HEK293 (cell line): ENCODE data around the gene TRNP1.
A peak's percentile ranks its signal among the peaks of the same experiment; 100 is the strongest.
"Not testable (repeated sequence)": the region's sequence is repeated elsewhere in the genome, so short reads cannot be mapped to it uniquely, and the experiment has no call there.

Experiments used
- CTCF ChIA-PET: fragments of 350-600 bp; formaldehyde crosslinking; extraction: SDS; loops from one replicate; lab custom pipeline; 2021; ENCODE audit warnings: antibody characterized with exemption; lab: Yijun Ruan, JAX
- POLR2A ChIA-PET: fragments of 300-600 bp; formaldehyde crosslinking; extraction: SDS; loops from one replicate; lab custom pipeline; 2020; ENCODE audit warnings: antibody characterized with exemption, inconsistent platforms; lab: Yijun Ruan, JAX
- H3K27ac ChIP-seq: fragments of 200-500 bp; sonication (Bioruptor generic); 2 replicates; pipeline ENCODE4 v1.5.1; 2014; ENCODE audit warnings: low read depth, low read length, control low read depth, inconsistent platforms; ENCODE audit errors: extremely low read depth
- H3K36me3 ChIP-seq, 2 experiments: fragments of 200-500 bp in 1 of 2; sonication (Bioruptor generic) in 1 of 2; 1 replicate in 1 of 2; 2 replicates in 1 of 2; pipeline ENCODE4 v1.5.1; 2014 to 2017; ENCODE audit warnings: inconsistent platforms in 2 of 2, low read length in 2 of 2; ENCODE audit not compliant: control insufficient read depth in 2 of 2, insufficient read depth in 1 of 2
- H3K4me1 ChIP-seq: fragments of 200-500 bp; sonication (Bioruptor generic); 2 replicates; pipeline ENCODE4 v1.5.1; 2014; ENCODE audit warnings: mild to moderate bottlenecking, low read length, inconsistent platforms; ENCODE audit not compliant: control insufficient read depth, insufficient read depth
- H3K4me3 ChIP-seq: 2 replicates; pipeline ENCODE4 v1.5.1; 2011; ENCODE audit warnings: low read depth, mild to moderate bottlenecking, control low read depth, low read length, moderate library complexity
- H3K9me3 ChIP-seq: fragments of 200-500 bp; sonication (Bioruptor generic); 2 replicates; pipeline ENCODE4 v1.5.1; 2014; ENCODE audit warnings: low read depth, low read length, inconsistent platforms; ENCODE audit not compliant: control insufficient read depth, insufficient read depth
- EGR2 ChIP-seq: fragments of 450-650 bp; formaldehyde crosslinking; IDR thresholded peaks from 2 replicates; pipeline ENCODE4 v1.5.1; 2016; ENCODE audit warnings: low read depth, missing biosample characterization, missing genetic modification characterization
- GLIS2 ChIP-seq: fragments of 450-650 bp; formaldehyde crosslinking; IDR thresholded peaks from 2 replicates; pipeline ENCODE4 v1.5.1; 2016; ENCODE audit warnings: missing biosample characterization, missing genetic modification characterization
- KLF1 ChIP-seq: fragments of 450-650 bp; formaldehyde crosslinking; IDR thresholded peaks from 2 replicates; pipeline ENCODE4 v1.5.1; 2016; ENCODE audit warnings: missing biosample characterization, missing genetic modification characterization
- OSR2 ChIP-seq: fragments of 450-650 bp; formaldehyde crosslinking; IDR thresholded peaks from 2 replicates; pipeline ENCODE4 v1.5.1; 2016; ENCODE audit warnings: missing biosample characterization, missing genetic modification characterization
- PATZ1 ChIP-seq: fragments of 450-650 bp; formaldehyde crosslinking; IDR thresholded peaks from 2 replicates; pipeline ENCODE4 v1.5.1; 2016; ENCODE audit warnings: missing biosample characterization, missing genetic modification characterization
- SP2 ChIP-seq: fragments of 450-650 bp; formaldehyde crosslinking; IDR thresholded peaks from 2 replicates; pipeline ENCODE4 v1.5.1; 2016; ENCODE audit warnings: missing biosample characterization, missing genetic modification characterization
- SP7 ChIP-seq: fragments of 450-650 bp; formaldehyde crosslinking; IDR thresholded peaks from 2 replicates; pipeline ENCODE4 v1.5.1; 2016; ENCODE audit warnings: missing biosample characterization, missing genetic modification characterization
- ZBTB26 ChIP-seq: fragments of 450-650 bp; formaldehyde crosslinking; optimal IDR thresholded peaks from 2 replicates; pipeline ENCODE3; 2016; ENCODE audit warnings: missing biosample characterization, mild to moderate bottlenecking, missing genetic modification characterization
- ZBTB6 ChIP-seq: fragments of 450-650 bp; formaldehyde crosslinking; IDR thresholded peaks from 2 replicates; pipeline ENCODE4 v1.5.1; 2017; ENCODE audit warnings: missing biosample characterization, missing genetic modification characterization
- ZFHX2 ChIP-seq: fragments of 450-650 bp; formaldehyde crosslinking; conservative IDR thresholded peaks from 2 replicates; pipeline ENCODE4 v1.5.1; 2016; ENCODE audit warnings: missing biosample characterization, missing genetic modification characterization
- ZIC2 ChIP-seq: fragments of 450-650 bp; formaldehyde crosslinking; IDR thresholded peaks from 2 replicates; pipeline ENCODE4 v1.5.1; 2016; ENCODE audit warnings: missing biosample characterization, missing genetic modification characterization
- ZNF169 ChIP-seq: fragments of 450-650 bp; formaldehyde crosslinking; IDR thresholded peaks from 2 replicates; pipeline ENCODE4 v1.5.1; 2016; ENCODE audit warnings: missing biosample characterization, missing genetic modification characterization
- ZNF19 ChIP-seq: fragments of 450-650 bp; formaldehyde crosslinking; IDR thresholded peaks from 2 replicates; pipeline ENCODE4; 2016; ENCODE audit warnings: missing biosample characterization, missing genetic modification characterization, low read depth
- ZNF366 ChIP-seq: fragments of 450-650 bp; formaldehyde crosslinking; conservative IDR thresholded peaks from 2 replicates; pipeline ENCODE4 v1.5.1; 2016; ENCODE audit warnings: missing biosample characterization, missing genetic modification characterization
- ZNF391 ChIP-seq: fragments of 450-650 bp; formaldehyde crosslinking; IDR thresholded peaks from 2 replicates; pipeline ENCODE4 v1.5.1; 2016; ENCODE audit warnings: low read depth, missing biosample characterization, missing genetic modification characterization, borderline replicate concordance
- ZNF398 ChIP-seq: fragments of 450-650 bp; formaldehyde crosslinking; IDR thresholded peaks from 2 replicates; pipeline ENCODE4 v1.5.1; 2017; ENCODE audit warnings: missing biosample characterization, missing genetic modification characterization
- ZNF449 ChIP-seq: fragments of 450-650 bp; formaldehyde crosslinking; IDR thresholded peaks from 2 replicates; pipeline ENCODE4 v1.5.1; 2017; ENCODE audit warnings: missing biosample characterization, mild to moderate bottlenecking, missing genetic modification characterization, moderate library complexity
- ZNF488 ChIP-seq: fragments of 450-650 bp; formaldehyde crosslinking; IDR thresholded peaks from 2 replicates; pipeline ENCODE4 v1.5.1; 2016; ENCODE audit warnings: missing biosample characterization, missing genetic modification characterization
- ZNF521 ChIP-seq: fragments of 450-650 bp; formaldehyde crosslinking; IDR thresholded peaks from 2 replicates; pipeline ENCODE4 v1.5.1; 2017; ENCODE audit warnings: missing biosample characterization, mild to moderate bottlenecking, missing genetic modification characterization
- ZNF558 ChIP-seq: fragments of 450-650 bp; formaldehyde crosslinking; IDR thresholded peaks from 2 replicates; pipeline ENCODE4 v1.5.1; 2016; ENCODE audit warnings: missing biosample characterization, missing genetic modification characterization
- ZNF596 ChIP-seq: fragments of 450-650 bp; IDR thresholded peaks from 2 replicates; pipeline ENCODE4 v1.5.0; 2018; ENCODE audit warnings: missing biosample characterization, mild to moderate bottlenecking, missing genetic modification characterization, moderate library complexity
- ZNF621 ChIP-seq: fragments of 450-650 bp; formaldehyde crosslinking; IDR thresholded peaks from 2 replicates; pipeline ENCODE4 v1.5.1; 2017; ENCODE audit warnings: missing biosample characterization, missing genetic modification characterization

The TRNP1 gene

GRCh38 chr1:26986658-26987057 lies 6.8 kb upstream of the TRNP1 start (continued):
- no peak for TF ChIP-seq ZNF488 (tag by site-specific recombination)
- no peak for TF ChIP-seq ZNF521
- TF ChIP-seq ZNF621 (tag by site-specific recombination), result no peak
- TF ChIP-seq OSR2 (tag by site-specific recombination), result no peak
- TF ChIP-seq ZNF558 (tag by site-specific recombination), result no peak
- TF ChIP-seq, all 188 proteins: peak for 0

- H3K27ac ChIP-seq, H3K4me1 ChIP-seq, H3K36me3 ChIP-seq, H3K9me3 ChIP-seq, POLR2A ChIA-PET, H3K4me3 ChIP-seq: not testable (repeated sequence)
- TF ChIP-seq ZNF596 (tag by site-specific recombination) (peak; percentile 67; the same call in 1 of the 2 replicates), ZNF366 (tag by site-specific recombination) (peak; percentile 97)
- CTCF ChIA-PET, result interaction anchor here (0.7 kb wide), 1 partner anchor 119 kb away, joined by 3 read pairs; no protein-coding TSS in a partner anchor
Measured at GRCh38 chr1:26989403-26990109, 3.9 kb upstream of the TRNP1 start.

GRCh38 chr1:26991310-26992116 lies 2.0 kb upstream of the TRNP1 start:
- H3K36me3 ChIP-seq, result peaks cover 0 to 5% of the 10 kb centered on the region in 2 experiments; a peak in 2 of 3 replicates
- no peak overlapping the region for H3K4me3 ChIP-seq
- POLR2A ChIA-PET, result no interaction called here
- CTCF ChIA-PET, result interaction anchor here (1.6 to 9.3 kb wide), 2 partner anchors 54 to 105 kb away, joined by 4 to 141 read pairs; no protein-coding TSS in a partner anchor
- H3K27ac ChIP-seq, result no peak overlapping the region
- TF ChIP-seq ZBTB6 (tag by site-specific recombination), result peak; percentile 74; the same call in 1 of the 2 replicates
- TF ChIP-seq GLIS2 (tag by site-specific recombination), result peak; percentile 57; the same call in 1 of the 2 replicates
- no peak for TF ChIP-seq ZNF391 (tag by site-specific recombination)
- 0 out of 2 replicates have a peak, but pooled peaks have one; percentile 45 for TF ChIP-seq ZNF169
- peak; percentile 97 for TF ChIP-seq ZNF398 (tag by site-specific recombination)
- 0 out of 2 replicates have a peak, but pooled peaks have one; percentile 26 for TF ChIP-seq KLF1
- TF ChIP-seq EGR2 (tag by site-specific recombination), result peak; percentile 85
- TF ChIP-seq SP7 (tag by site-specific recombination), result peak; percentile 34
- no peak for TF ChIP-seq ZBTB26
- peak; percentile 44; the same call in 1 of the 2 replicates for TF ChIP-seq ZNF449 (tag by site-specific recombination)
- TF ChIP-seq ZFHX2 (tag by site-specific recombination), result peak; percentile 76
- peak; percentile 19; the same call in 1 of the 2 replicates for TF ChIP-seq ZIC2 (tag by site-specific recombination)
- peak; percentile 51 for TF ChIP-seq PATZ1 (tag by site-specific recombination)
- no peak for TF ChIP-seq ZNF19
- TF ChIP-seq SP2 (tag by site-specific recombination), result peak; percentile 37
- H3K4me1 ChIP-seq, result no peaks in the 10 kb centered on the region; the same call in 1 of the 2 replicates
- no peaks in the 10 kb centered on the region for H3K9me3 ChIP-seq
